ENCODE data around the gene HSPA4. TPM values are rescaled to one million over a fixed set of nuclear protein-coding genes. Genes with fewer than 3 reads are reported as not detected.
"Not testable (repeated sequence)": the region's sequence is repeated elsewhere in the genome, so short reads cannot be mapped to it uniquely, and the experiment has no call there.

Gene HSPA4
- total RNA-seq: 47.9 TPM
- polyA plus RNA-seq: 10 to 100 TPM; 32.8 to 39.0 (median 36.0) TPM

DNA sequence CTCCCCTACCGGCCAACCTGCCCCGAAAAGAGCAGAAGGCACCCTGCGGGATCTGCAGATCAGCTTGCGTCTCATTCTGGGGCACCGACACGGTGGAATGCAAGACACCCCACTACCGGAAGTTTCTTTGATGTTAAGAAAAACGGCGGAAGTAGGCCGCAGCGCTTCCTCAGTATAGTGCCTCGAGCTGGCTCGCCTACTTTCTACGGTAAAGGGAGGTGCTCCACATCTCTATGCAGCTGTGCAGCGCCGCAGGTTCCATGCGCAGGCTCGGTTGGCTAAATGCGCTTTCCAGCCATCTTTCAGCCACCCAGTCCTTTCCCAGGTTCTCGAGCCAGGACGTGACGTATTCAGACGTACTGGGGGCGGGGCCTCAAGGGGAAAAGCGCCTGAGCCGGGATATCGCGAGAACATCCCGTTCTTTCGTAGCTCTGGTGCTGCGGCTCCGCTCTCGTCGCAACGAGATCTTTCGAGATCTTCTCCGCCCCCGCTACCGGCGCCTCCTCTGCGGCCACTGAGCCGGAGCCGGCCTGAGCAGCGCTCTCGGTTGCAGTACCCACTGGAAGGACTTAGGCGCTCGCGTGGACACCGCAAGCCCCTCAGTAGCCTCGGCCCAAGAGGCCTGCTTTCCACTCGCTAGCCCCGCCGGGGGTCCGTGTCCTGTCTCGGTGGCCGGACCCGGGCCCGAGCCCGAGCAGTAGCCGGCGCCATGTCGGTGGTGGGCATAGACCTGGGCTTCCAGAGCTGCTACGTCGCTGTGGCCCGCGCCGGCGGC, at the start of gene HSPA4:
Gene HSPA4, plus strand, starts transcription at position 472 of the 775 bp plus-strand sequence. Its CDS starts 238 bp downstream, at position 710.
- H3K4me3 ChIP-seq (ENCODE audit: low read depth, low read length): peak within 1 kb of the TSS; percentile 90
- peaks cover 44% of the 10 kb centered on the region for H3K4me1 ChIP-seq (ENCODE audit: control insufficient read depth, insufficient read depth, low read length, poor library complexity, severe bottlenecking)
- peak within 1 kb of the TSS; percentile 93 to 100 (median 98) for H3K4me3 Mint-ChIP-seq

DNA sequence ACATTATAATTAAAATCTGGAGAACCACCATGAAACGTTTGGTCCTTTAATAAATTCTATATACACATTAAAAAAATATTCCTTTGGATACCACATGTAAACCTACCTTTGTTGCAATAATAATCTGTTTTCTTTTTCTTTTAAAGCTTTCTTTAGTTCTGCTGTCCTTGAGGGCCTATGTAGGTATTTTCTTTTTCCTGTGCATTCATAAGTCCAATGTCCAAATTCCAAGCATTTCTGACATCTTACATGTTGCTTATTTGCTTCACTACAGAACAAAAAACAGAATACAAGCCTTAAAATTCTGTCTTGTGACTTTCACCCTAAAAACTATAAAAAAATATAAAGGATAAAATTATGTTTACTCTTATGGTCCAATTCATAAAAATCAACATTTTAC, 45.2 kb upstream of the HSPA4 start:
- Mint-ChIP-seq H3K9me3 (no peaks in the 10 kb centered on the region), H3K4me1 (peaks cover 0 to 5% (median 2%) of the 10 kb centered on the region in 4 donors), H3K27me3 (no peaks in the 10 kb centered on the region), H3K4me3 (no peak overlapping the region), H3K27ac (no peak overlapping the region), H3K36me3 (peaks cover 19% of the 10 kb centered on the region)
- Histone ChIP-seq H3K27ac (ENCODE audit: insufficient read depth, low read length, poor library complexity, severe bottlenecking) (no peak overlapping the region), H3K36me3 (ENCODE audit: control insufficient read depth, insufficient read depth, low read length) (peaks cover 21% of the 10 kb centered on the region), H3K4me3 (ENCODE audit: low read depth, low read length) (no peak overlapping the region), H3K27me3 (ENCODE audit: control insufficient read depth, insufficient read depth, low read length) (no peaks in the 10 kb centered on the region), H3K9me3 (ENCODE audit: control insufficient read depth in 2 of 2, low read length in 2 of 2) (no peaks in the 10 kb centered on the region), H3K4me1 (ENCODE audit: control insufficient read depth, insufficient read depth, low read length, poor library complexity, severe bottlenecking) (no peaks in the 10 kb centered on the region)
- no peak for ATAC-seq (ENCODE audit: low read depth in 2 of 2)
- DNase-seq: no peak

More for the DNA sequence above, at the start of gene HSPA4:
- H3K27ac ChIP-seq (ENCODE audit: insufficient read depth, low read length, poor library complexity, severe bottlenecking): peak within 1 kb of the TSS; percentile 99
- Mint-ChIP-seq H3K27me3 (peaks cover 4% of the 10 kb centered on the region), H3K27ac (peak within 1 kb of the TSS; percentile 100), H3K36me3 (peaks cover 5% of the 10 kb centered on the region), H3K4me1 (peaks cover 18 to 61% (median 36%) of the 10 kb centered on the region in 4 donors), H3K9me3 (no peaks in the 10 kb centered on the region)
- ATAC-seq (ENCODE audit: low read depth in 2 of 2) (peak; percentile 81 to 86), DNase-seq (peak; percentile 96 to 99 (median 99))
- no peaks in the 10 kb centered on the region for H3K36me3 ChIP-seq (ENCODE audit: control insufficient read depth, insufficient read depth, low read length)
- no peaks in the 10 kb centered on the region for H3K27me3 ChIP-seq (ENCODE audit: control insufficient read depth, insufficient read depth, low read length)
- no peaks in the 10 kb centered on the region for H3K9me3 ChIP-seq (ENCODE audit: control insufficient read depth in 2 of 2, low read length in 2 of 2)

DNA sequence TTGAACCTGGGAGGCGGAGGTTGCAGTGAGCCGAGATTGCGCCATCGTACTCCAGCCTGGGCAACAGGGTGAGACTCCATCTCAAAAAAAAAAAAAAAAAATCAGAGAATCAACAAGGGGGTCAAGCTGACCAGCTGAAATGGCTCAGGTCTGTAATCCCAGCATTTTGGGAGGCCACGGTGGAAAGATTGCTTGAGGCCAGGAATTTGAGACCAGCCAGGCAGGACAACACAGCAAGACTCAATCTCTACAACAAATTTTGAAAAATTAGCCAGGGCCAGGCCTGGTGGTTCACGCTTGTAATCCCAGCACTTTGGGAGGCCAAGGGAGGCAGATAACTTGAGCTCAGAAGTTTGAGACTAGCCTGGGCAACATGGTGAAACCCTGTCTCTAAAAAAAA, 43.4 kb upstream of the HSPA4 start:
- not testable (repeated sequence) for H3K27me3 ChIP-seq (ENCODE audit: control insufficient read depth, insufficient read depth, low read length); DNase-seq; H3K4me1 Mint-ChIP-seq; H3K4me3 Mint-ChIP-seq; H3K9me3 ChIP-seq (ENCODE audit: control insufficient read depth in 2 of 2, low read length in 2 of 2); H3K27me3 Mint-ChIP-seq; H3K9me3 Mint-ChIP-seq; ATAC-seq (ENCODE audit: low read depth in 2 of 2); H3K27ac Mint-ChIP-seq; H3K4me1 ChIP-seq (ENCODE audit: control insufficient read depth, insufficient read depth, low read length, poor library complexity, severe bottlenecking); H3K27ac ChIP-seq (ENCODE audit: insufficient read depth, low read length, poor library complexity, severe bottlenecking); H3K4me3 ChIP-seq (ENCODE audit: low read depth, low read length)
- peaks cover 15% of the 10 kb centered on the region for H3K36me3 ChIP-seq (ENCODE audit: control insufficient read depth, insufficient read depth, low read length)
- peaks cover 15% of the 10 kb centered on the region for H3K36me3 Mint-ChIP-seq

DNA sequence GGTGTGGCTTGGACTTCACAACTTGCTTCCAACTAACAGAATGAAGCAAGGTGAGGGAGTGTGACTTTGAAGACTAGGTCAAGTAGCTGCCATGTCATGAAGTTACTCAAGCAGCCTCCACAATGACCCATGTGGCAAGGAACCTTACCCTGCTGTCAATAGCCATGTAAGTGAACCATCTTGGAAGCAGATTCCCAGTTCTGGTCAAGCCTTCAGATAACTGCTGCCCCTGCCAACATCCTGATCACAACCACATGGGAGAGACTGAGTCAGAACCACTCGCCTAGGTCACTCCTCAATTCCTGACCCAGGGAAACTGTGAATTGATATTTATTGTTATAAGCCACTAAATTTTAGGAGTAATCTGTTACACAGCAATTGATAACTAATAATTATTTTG, 36.3 kb upstream of the HSPA4 start:
- H3K4me3 ChIP-seq (ENCODE audit: low read depth, low read length): no peak overlapping the region
- Mint-ChIP-seq H3K9me3 (no peaks in the 10 kb centered on the region), H3K27ac (no peak overlapping the region), H3K27me3 (no peaks in the 10 kb centered on the region), H3K4me3 (no peak overlapping the region), H3K4me1 (peaks cover 0 to 11% (median 5%) of the 10 kb centered on the region in 4 donors), H3K36me3 (peaks cover 18% of the 10 kb centered on the region)
- ATAC-seq (ENCODE audit: low read depth in 2 of 2): no peak
- peaks cover 34% of the 10 kb centered on the region for H3K36me3 ChIP-seq (ENCODE audit: control insufficient read depth, insufficient read depth, low read length)
- no peaks in the 10 kb centered on the region for H3K27me3 ChIP-seq (ENCODE audit: control insufficient read depth, insufficient read depth, low read length)
- no peak overlapping the region for H3K27ac ChIP-seq (ENCODE audit: insufficient read depth, low read length, poor library complexity, severe bottlenecking)
- DNase-seq: no peak
- H3K9me3 ChIP-seq (ENCODE audit: control insufficient read depth in 2 of 2, low read length in 2 of 2): no peaks in the 10 kb centered on the region
- no peaks in the 10 kb centered on the region for H3K4me1 ChIP-seq (ENCODE audit: control insufficient read depth, insufficient read depth, low read length, poor library complexity, severe bottlenecking)

DNA sequence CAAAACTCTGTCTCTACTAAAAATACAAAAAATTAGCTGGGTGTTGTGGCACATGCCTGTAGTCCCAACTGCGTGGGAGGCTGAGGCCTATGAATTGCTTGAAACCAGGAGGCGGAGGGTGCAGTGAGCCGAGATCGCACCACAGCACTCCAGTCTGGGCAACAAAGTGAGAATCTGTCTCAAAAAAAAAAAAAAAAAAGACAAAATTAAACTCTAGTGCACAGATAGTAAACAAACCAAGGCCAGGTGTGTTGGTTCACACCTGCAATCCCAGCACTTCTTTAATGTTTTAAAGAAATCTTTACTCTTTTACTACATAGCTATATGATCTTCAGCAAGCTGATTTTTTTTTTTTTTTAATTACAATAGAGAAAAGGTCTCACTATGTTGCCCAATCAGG, 33.8 kb upstream of the HSPA4 start:
- ATAC-seq (ENCODE audit: low read depth in 2 of 2) (no peak), DNase-seq (no peak)
- Histone ChIP-seq H3K27ac (ENCODE audit: insufficient read depth, low read length, poor library complexity, severe bottlenecking) (no peak overlapping the region), H3K9me3 (ENCODE audit: control insufficient read depth in 2 of 2, low read length in 2 of 2) (no peaks in the 10 kb centered on the region), H3K27me3 (ENCODE audit: control insufficient read depth, insufficient read depth, low read length) (no peaks in the 10 kb centered on the region), H3K36me3 (ENCODE audit: control insufficient read depth, insufficient read depth, low read length) (peaks cover 37% of the 10 kb centered on the region), H3K4me3 (ENCODE audit: low read depth, low read length) (no peak overlapping the region), H3K4me1 (ENCODE audit: control insufficient read depth, insufficient read depth, low read length, poor library complexity, severe bottlenecking) (no peaks in the 10 kb centered on the region)
- Mint-ChIP-seq H3K9me3 (no peaks in the 10 kb centered on the region), H3K4me3 (no peak overlapping the region), H3K4me1 (peaks cover 0 to 12% (median 6%) of the 10 kb centered on the region in 4 donors), H3K36me3 (peaks cover 22% of the 10 kb centered on the region), H3K27me3 (no peaks in the 10 kb centered on the region), H3K27ac (no peak overlapping the region)

DNA sequence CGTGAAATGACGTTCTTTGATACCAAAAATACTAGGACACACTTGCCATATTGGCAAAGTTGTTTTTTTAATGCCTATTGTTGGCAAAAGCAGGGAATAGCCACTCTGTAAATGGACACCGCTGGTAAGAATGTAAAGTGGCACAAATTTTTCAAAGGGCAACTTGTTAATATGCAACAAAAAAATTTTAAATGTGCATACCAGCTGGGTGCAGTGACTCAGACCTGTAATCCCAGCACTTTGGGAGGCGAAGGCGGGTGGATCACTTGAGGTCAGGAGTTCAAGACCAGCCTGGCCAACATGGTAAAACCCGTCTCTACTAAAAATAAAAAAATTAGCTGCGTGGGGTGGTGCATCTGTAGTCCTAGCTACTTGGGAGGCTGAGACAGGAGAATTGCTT, 32.3 kb upstream of the HSPA4 start:
- peaks cover 23% of the 10 kb centered on the region for H3K36me3 Mint-ChIP-seq

DNA sequence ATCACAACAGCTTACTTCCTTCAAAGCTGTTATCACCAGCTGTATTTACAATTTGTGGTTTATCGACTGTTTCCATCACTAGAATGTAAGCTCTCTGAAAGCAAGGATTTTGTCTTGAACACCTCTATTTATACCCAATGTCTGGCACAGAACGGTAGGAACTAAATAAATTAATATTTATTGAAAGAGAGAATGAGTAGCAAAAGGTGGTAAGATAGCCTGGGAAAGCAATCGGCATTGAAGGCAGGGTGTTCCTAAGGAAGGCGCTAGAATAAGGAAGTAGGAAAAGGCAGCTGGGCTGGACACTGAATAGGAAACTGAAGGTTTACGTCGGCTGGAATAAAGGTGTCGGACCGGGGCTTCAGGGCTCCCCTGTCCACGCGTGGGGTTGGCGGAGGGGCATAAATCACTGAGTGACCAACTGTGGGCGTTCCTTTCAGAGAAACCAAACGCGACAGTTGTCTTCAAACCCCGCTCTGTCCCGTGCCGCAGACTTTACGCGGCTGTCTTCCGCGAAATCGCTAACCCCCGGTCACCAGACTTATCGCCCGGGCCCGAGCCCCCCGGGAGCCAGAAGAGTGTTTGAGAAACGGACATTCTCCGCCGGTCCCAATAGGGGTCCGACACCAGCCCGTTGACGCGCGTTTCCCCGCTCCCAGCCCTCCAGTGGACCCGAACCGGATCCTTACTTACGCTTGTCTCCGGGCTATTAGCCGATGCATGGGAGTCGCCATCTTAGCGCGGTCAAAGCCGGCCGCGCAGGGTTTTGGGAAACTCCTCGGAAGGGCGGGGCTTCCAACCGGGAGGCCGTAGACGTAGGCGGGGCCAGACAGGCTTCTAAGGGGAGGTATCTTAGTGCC, 25.8 kb upstream of the HSPA4 start, which contains the start of gene ZCCHC10:
Gene ZCCHC10, minus strand, starts transcription at position 746 of the 860 bp plus-strand sequence. Its CDS starts 12 bp downstream, at position 734.
- peaks cover 9% of the 10 kb centered on the region for H3K27me3 Mint-ChIP-seq
- Histone ChIP-seq H3K36me3 (ENCODE audit: control insufficient read depth, insufficient read depth, low read length) (peaks cover 4% of the 10 kb centered on the region), H3K9me3 (ENCODE audit: control insufficient read depth in 2 of 2, low read length in 2 of 2) (no peaks in the 10 kb centered on the region), H3K4me3 (ENCODE audit: low read depth, low read length) (peak within 1 kb of the TSS; percentile 95), H3K27me3 (ENCODE audit: control insufficient read depth, insufficient read depth, low read length) (no peaks in the 10 kb centered on the region), H3K4me1 (ENCODE audit: control insufficient read depth, insufficient read depth, low read length, poor library complexity, severe bottlenecking) (peaks cover 10% of the 10 kb centered on the region), H3K27ac (ENCODE audit: insufficient read depth, low read length, poor library complexity, severe bottlenecking) (peak within 1 kb of the TSS; percentile 89)
- H3K9me3 Mint-ChIP-seq: peaks cover 0 to 1% (median 0%) of the 10 kb centered on the region in 7 donors
- DNase-seq (peak; percentile 85 to 94 (median 86)), ATAC-seq (ENCODE audit: low read depth in 2 of 2) (peak; percentile 99)
- H3K4me1 Mint-ChIP-seq: peaks cover 17 to 30% (median 24%) of the 10 kb centered on the region in 4 donors
- peaks cover 7% of the 10 kb centered on the region for H3K36me3 Mint-ChIP-seq
- peak within 1 kb of the TSS; percentile 96 to 98 (median 97) for H3K27ac Mint-ChIP-seq
- H3K4me3 Mint-ChIP-seq: peak within 1 kb of the TSS; percentile 96 to 99 (median 97)

More for the DNA sequence above, 32.3 kb upstream of the HSPA4 start:
- not testable (repeated sequence) for H3K27me3 ChIP-seq (ENCODE audit: control insufficient read depth, insufficient read depth, low read length); H3K4me3 ChIP-seq (ENCODE audit: low read depth, low read length); ATAC-seq (ENCODE audit: low read depth in 2 of 2); DNase-seq; H3K4me1 ChIP-seq (ENCODE audit: control insufficient read depth, insufficient read depth, low read length, poor library complexity, severe bottlenecking); H3K27me3 Mint-ChIP-seq; H3K27ac ChIP-seq (ENCODE audit: insufficient read depth, low read length, poor library complexity, severe bottlenecking); H3K4me3 Mint-ChIP-seq; H3K9me3 ChIP-seq (ENCODE audit: control insufficient read depth in 2 of 2, low read length in 2 of 2); H3K9me3 Mint-ChIP-seq
- H3K27ac Mint-ChIP-seq: peak overlapping the region in 1 of 3 donors; percentile 44
- peaks cover 37% of the 10 kb centered on the region for H3K36me3 ChIP-seq (ENCODE audit: control insufficient read depth, insufficient read depth, low read length)
- H3K4me1 Mint-ChIP-seq: peaks cover 7 to 15% (median 10%) of the 10 kb centered on the region in 4 donors

All from CD4-positive, CD25-positive, alpha-beta regulatory T cell (primary cell).